GM20431 (cell line): ENCODE results near the gene GFRA3.
"Not testable (repeated sequence)": the region's sequence is repeated elsewhere in the genome, so short reads cannot be mapped to it uniquely, and the experiment has no call there.

ENCODE experiments used
- in situ Hi-C: fragments of 300-500 bp; cut with MseI, MboI; formaldehyde crosslinking; loops from one replicate; pipeline ENCODE4 v1.15.0; 2020; ENCODE audit warnings: low sequenced_read_pairs; ENCODE audit not compliant: unreplicated experiment

GFRA3 gene

GRCh38 chr5:138252944-138253343 is 21.5 kb downstream of the GFRA3 start:
- in situ Hi-C loops = no loop called here

DNA sequence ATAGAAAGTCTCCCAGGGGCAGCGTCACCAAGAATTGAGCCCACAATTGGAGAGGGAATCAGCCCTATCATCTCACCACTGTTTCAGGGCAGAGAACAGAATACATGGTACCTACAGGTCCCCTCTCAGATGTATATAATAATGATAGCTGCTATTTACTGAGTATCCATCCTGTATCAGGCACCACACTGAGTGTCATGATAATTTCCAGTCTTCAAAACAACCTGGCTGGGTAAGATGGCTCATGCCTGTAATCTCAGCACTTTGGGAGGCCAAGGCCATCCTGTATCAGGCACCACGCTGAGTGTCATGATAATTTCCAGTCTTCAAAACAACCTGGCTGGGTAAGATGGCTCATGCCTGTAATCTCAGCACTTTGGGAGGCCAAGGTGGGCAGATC is 26.6 kb downstream of the GFRA3 start:
- in situ Hi-C loops = not testable (repeated sequence)

- in situ Hi-C loops = no loop called here
Measured at GRCh38 chr5:138246822-138247221, 27.6 kb downstream of the GFRA3 start.

DNA sequence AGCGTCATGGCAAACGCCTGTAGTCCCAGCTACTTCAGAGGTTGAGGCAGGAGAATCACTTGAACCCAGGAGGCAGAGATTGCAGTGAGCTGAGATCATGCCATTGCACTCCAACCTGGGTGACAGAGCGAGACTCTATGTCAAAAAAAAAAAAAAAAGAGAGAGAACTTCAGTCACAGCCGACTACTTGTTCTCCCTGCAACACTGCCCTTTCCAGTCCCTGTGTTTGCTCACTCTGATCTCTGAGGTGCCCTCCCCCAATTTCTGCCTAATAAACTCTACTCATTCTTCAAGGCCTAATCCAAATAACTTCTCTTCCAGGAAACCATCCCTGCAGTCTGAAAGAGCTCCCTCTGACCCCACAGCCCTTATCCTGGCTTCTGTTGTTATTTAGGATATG is 28.1 kb downstream of the GFRA3 start:
- in situ Hi-C loops = no loop called here

DNA sequence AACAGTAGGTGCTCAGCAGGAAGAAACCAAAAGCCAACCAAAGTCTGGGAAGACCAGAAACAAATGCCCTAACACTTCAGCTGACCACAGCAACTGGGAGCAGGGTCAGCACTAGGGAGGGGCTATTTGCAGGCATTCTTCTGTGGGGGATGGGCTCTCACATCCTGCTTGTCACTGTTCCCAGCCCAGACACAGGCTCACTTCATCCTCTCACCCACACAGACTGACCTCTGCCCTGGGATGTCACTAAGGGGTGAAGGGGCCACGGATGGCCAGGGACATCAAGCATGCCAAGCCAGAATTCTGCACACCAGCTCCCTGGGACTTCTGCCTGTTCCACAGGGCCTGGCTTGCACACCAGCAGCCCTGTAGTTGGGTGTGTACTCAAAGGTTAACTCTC is 28.7 kb downstream of the GFRA3 start:
- in situ Hi-C loops = no loop called here

DNA sequence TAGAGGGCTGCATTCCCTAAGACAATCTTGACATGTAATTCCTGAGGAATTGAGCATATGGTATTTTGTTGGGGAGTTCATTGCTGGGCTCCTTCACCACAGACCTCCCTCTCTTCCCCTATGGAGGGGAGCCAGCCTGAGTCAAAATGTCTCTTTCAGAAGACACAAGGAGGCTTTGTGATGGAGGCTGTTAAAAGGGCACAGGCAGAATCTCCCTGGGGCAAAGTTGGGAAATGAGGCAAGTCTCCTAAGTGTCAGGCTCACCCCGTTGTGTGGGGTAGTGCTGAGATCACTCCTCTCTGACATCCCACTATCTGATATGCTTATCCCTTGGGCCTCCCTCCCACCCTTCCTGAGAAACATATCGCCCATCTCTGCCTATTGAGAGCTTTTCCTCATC is 30.6 kb downstream of the GFRA3 start:
- in situ Hi-C loops = no loop called here

DNA sequence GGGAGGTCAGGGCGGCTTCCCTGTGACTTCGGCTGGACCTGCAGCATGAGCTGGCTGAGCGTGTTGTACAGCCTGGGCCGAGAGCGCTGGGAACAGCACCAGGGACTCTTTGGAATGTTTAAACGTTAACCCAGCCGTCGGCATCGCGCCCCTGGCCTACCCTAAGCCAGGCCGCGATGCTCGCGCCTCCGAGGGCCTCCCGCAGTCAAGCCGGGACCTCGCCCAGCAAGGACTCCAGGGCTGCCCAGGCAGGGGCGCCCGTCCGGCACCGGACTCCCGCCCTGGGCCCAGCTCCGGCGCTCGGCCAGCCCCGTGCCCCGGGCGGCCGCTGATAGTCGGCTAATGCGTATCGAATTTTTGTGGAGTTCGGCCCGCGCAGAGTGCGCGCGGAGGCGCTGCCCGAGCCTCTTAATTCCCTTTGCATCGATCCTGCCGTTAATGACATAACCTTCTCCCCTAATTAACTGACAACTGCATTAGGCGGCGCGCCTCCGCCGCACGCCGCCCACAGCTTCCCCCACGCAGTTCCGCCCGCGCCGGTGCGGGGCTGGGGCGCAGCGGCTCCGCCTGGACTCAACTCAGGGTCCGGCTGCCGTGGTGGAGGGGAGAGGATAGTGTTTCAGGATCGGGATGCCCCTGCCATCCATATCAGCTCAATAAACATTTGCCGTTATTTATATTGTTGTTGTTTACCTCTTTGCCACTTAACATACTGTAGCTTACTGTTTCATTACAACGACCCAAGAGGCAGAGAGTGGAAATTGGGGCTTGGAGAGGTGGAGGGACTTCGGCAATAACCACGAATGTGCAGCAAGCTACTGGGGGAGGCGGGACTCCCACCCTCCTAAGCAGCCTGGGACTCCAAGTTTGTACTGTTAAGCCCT is 32.5 kb downstream of the GFRA3 start:
- in situ Hi-C loops = no loop called here

- in situ Hi-C loops = no loop called here
Measured at GRCh38 chr5:138240650-138241385, 33.6 kb downstream of the GFRA3 start.

- in situ Hi-C loops = no loop called here
Measured at GRCh38 chr5:138238034-138238433, 36.4 kb downstream of the GFRA3 start.

DNA sequence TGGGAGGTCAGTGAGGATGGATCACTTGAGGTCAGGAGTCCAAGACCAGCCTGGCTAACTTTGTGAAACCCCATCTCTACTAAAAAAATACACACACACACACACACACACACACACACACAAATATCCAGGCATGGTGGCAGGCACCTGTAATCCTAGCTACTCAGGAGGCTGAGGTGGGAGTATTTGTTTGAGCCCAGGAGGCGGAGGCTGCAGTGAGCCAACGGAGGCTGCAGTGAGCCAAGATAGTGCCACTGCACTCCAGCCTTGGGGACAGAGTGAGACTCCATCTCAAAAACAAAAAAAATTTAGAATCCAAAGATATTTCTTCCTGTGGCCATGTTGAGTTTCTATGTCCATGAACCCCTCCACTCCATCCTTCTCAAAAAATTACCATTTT is 39.8 kb downstream of the GFRA3 start:
- in situ Hi-C loops = no loop called here

DNA sequence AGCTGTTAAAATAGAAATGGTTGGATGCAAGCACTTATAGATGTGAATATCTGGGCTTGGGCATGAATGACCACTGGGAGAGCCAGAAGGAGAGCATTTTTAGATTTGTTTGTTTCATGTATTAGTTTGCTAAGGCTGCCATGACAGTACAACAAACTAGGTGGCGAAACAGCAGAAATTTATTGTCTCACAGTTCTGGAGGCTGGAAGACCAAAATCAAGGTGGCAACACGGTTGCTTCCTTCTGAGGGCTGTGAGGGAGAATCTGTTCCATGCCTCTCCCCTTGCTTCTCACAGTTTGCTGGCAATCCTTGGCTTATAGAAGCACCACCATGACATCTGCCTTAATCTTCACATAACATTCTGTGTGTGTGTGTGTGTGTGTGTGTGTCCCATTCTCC is 41.1 kb downstream of the GFRA3 start:
- in situ Hi-C loops = no loop called here

- in situ Hi-C loops = no loop called here
Measured at GRCh38 chr5:138230981-138231589, 43.3 kb downstream of the GFRA3 start.

- in situ Hi-C loops = no loop called here
Measured at GRCh38 chr5:138230261-138230660, 44.2 kb downstream of the GFRA3 start.

DNA sequence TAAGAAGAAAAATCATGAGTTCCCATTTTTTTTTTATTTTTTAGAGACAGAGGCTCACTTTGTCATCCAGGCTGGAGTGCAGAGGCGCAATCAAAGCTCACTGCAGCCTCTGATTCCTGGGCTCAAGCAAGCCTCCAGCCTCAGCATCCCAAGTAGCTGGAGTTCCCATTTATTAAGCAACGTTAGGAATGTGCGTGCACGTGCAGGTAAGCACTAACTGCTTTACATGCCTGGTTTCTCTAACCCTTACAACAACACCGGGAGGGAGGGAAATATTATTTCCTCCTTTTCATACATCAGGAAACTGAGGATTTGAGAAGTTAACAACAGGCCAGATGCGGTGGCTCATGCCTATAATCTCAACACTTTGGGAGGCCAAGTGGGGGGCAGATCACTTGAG is 45.0 kb downstream of the GFRA3 start:
- in situ Hi-C loops = no loop called here

DNA sequence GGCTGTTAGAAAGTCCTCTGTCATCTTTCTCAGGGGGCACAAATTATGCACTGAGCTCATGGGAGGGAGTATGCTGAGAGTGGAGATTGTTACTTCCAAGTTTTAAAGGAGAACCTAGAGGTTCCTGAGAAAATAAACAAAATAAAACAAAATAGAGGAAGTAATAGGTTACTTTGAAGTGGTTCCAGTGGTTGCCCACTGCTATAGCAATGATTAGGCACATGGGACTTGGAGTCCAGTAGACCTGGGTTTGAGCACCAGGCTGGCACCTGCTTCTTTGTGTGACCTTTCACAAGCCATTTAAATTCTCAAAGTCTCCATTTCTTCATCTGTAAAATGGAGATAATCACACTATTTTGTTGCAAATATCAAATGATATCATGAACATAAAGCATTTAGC is 47.5 kb downstream of the GFRA3 start:
- in situ Hi-C loops = no loop called here

DNA sequence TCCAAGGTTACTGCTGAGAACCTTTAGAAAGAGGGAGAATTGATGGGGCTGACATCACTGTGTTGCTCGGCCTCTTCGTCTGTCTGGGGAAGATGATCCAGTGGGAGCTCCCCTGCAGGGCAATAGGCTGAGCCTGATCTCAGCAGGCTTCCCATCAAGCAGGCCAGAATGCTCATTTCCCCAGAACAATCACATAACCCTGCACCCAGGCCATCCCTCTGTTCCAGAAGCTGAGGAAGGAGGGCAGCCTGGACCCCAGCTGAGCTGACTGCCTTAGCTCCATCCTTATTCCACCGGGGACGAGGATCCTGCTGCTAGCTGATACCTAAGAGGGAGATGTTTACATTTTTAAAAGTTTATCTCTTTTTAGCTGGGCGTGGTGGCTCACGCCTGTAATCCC is 49.7 kb downstream of the GFRA3 start:
- in situ Hi-C loops = no loop called here

DNA sequence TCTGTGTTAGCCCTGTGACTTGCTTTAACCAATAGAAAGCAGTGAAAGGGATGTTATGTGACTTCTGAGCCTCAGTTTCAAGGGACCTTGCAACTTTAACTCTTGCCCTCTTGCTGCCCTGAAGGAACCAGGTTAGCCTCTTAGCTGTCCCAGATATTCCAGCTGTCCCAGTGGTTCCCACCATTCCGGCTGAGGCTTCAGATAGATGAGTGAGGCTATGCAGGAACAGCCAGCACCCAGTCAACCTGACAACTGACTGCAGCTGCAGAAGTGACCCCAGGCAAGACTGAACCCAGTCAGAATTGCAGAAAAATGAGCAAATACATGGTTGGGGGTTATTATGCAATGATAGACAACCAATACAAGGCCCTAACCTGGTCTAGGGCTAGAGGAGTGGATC is 50.9 kb downstream of the GFRA3 start:
- in situ Hi-C loops = no loop called here

GRCh38 chr5:138216799-138217198 is 57.6 kb downstream of the GFRA3 start:
- in situ Hi-C loops = no loop called here

DNA sequence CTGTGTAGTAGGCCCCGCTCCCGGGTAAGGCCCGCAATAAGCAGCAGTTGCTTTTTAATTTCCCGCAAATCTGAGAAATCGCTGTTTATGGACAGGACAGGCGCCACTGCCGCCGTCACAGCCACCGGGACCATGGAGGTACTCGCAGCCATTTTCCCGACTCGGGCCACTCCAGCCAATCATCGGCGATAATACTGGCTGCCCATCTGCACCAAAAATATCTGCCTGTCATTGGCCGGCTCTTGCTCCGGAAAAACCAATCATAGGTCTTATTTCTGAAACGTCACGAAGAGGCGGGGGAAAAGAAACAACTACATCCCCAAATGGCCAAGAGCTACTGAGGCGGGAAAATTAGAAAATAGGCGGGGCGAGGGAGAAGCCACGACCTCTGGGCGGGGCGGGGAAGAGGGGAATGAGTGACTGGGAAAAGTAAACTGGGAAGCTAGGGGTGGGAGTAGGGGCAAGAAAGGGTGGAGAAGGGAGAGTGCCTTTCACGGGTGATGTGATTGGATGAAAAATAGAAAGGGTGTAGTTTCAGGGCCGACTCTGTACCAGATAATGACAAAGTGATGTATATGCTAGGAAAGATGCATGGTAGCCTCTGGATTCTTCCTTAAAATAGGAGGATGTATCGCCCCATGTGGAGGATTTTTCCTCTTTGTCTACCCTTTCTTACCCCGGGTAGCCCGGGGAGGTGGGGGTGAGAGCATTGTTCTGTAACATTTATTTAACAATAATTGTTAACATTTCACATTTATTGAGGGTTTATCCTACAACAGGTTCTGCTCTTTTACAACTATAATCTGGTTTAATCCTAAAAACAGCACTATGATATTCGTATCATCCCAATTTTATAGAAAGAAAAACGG is 61.0 kb downstream of the GFRA3 start, which contains the start of gene CDC23:
Gene CDC23, minus strand, starts transcription at position 163 of the 869 bp plus-strand sequence. Its CDS starts 11 bp downstream, at position 152.
- in situ Hi-C loops = no loop called here

DNA sequence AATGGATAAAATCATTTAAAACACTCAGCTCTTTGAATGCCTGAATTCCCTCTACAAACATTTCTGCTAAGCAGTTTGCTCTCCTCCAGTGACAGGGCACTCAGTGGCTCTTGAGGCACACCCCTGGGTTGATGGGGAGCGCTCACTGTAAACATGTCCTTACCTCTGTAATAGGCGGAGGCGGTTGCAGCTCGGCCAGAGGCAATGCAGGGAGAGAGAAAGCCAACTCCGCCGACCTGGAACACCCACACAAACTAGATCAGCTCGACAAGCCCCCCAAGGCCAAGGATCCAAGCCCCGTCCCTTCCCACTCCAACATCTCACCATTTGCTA is 61.6 kb downstream of the GFRA3 start:
- in situ Hi-C loops = no loop called here
